HG03159 (cell line): ENCODE data around the gene LYG1.
"Not testable (repeated sequence)": the region's sequence is repeated elsewhere in the genome, so short reads cannot be mapped to it uniquely, and the experiment has no call there.

Source experiments
- ATAC-seq: cut with Tn5 transposase; IDR thresholded peaks from one replicate; pipeline ENCODE4 v1.9.1; 2021; ENCODE audit warnings: mild to moderate bottlenecking, moderate library complexity; ENCODE audit not compliant: unreplicated experiment

Gene LYG1

GRCh38 chr2:99301097-99301496, at the start of gene LYG1:
Gene LYG1, minus strand, starts transcription at chr2:99301197. Its CDS starts 5,527 bp downstream, at chr2:99295670.
- ATAC-seq, result not testable (repeated sequence)

- no peak for ATAC-seq
These were observed 49.2 kb upstream of the LYG1 start for GRCh38 chr2:99350194-99350593.

- no peak for ATAC-seq
These were observed 47.2 kb upstream of the LYG1 start for GRCh38 chr2:99348173-99348572.

- ATAC-seq, result no peak
These were observed 45.2 kb upstream of the LYG1 start for GRCh38 chr2:99346218-99346617.

GRCh38 chr2:99345446-99345845, 44.4 kb upstream of the LYG1 start:
- ATAC-seq, result not testable (repeated sequence)

- ATAC-seq, result no peak
These were observed 41.5 kb upstream of the LYG1 start for GRCh38 chr2:99342536-99342935.

GRCh38 chr2:99340669-99341236, 39.8 kb upstream of the LYG1 start:
- ATAC-seq, result no peak

- no peak for ATAC-seq
These were observed 37.1 kb upstream of the LYG1 start for GRCh38 chr2:99338029-99338585.

- ATAC-seq, result peak; percentile 54
These were observed 36.4 kb upstream of the LYG1 start, which contains the start of gene EIF5B for GRCh38 chr2:99337113-99338028. Gene EIF5B, plus strand, starts transcription at chr2:99337389. Its CDS starts 166 bp downstream, at chr2:99337555.

GRCh38 chr2:99336804-99337112, 35.8 kb upstream of the LYG1 start:
- ATAC-seq, result peak; percentile 2

- ATAC-seq, result peak; percentile 69
These were observed 35.2 kb upstream of the LYG1 start, which contains the start of gene TXNDC9 for GRCh38 chr2:99335911-99336803. Gene TXNDC9, minus strand, starts transcription at chr2:99336333. Its CDS starts 3,123 bp downstream, at chr2:99333210.

- ATAC-seq, result no peak
These were observed 24.4 kb upstream of the LYG1 start for GRCh38 chr2:99325384-99325783.

- ATAC-seq, result not testable (repeated sequence)
These were observed 16.8 kb upstream of the LYG1 start for GRCh38 chr2:99317873-99318200.

GRCh38 chr2:99317161-99317872, 16.3 kb upstream of the LYG1 start:
- ATAC-seq, result no peak

GRCh38 chr2:99299580-99299979, 1.4 kb downstream of the LYG1 start:
- no peak for ATAC-seq

- ATAC-seq, result no peak
These were observed 3.0 kb downstream of the LYG1 start for GRCh38 chr2:99297994-99298393.

- ATAC-seq, result no peak
These were observed 15.5 kb downstream of the LYG1 start for GRCh38 chr2:99285526-99285925.

GRCh38 chr2:99279969-99280695, 20.9 kb downstream of the LYG1 start:
- ATAC-seq, result no peak

GRCh38 chr2:99278793-99279291, 22.2 kb downstream of the LYG1 start:
- ATAC-seq, result no peak
